Erythroblast (primary cell): ENCODE results near the gene CLIC4.

Source experiments
- DNase-seq, 2 experiments: peaks; one replicate each; lab custom pipeline; 2025; lab: John Stamatoyannopoulos, UW
- GATA1 ChIP-seq: IDR thresholded peaks from 2 replicates; pipeline ENCODE4 v1.6.1; 2011; ENCODE audit warnings: low read depth, mild to moderate bottlenecking, control low read depth, low read length, moderate library complexity
- POLR2A ChIP-seq: IDR thresholded peaks from 2 replicates; pipeline ENCODE4 v1.6.1; 2011; ENCODE audit warnings: mild to moderate bottlenecking, low read length

Gene CLIC4

DNA sequence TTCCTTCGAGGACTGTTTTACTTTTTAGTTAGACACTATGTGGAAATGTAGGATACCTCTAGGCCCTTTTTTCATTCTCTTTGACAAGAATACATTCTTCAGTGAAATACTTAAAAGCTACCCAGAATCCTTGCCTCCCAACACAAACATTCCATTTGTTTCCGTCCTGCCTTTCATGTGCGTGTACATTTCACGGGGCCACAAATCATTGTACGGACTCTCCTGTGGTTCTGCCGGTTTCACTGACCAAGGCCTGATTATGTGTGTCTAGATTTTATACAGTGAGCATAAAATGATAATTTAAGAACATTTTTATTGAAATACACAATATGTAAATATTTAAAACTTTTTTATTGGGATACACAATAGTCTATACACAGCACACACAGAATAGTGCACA lies 108.4 kb downstream of the CLIC4 start:
- DNase-seq, result no peak
- TF ChIP-seq GATA1 (no peak), POLR2A (no peak)

DNA sequence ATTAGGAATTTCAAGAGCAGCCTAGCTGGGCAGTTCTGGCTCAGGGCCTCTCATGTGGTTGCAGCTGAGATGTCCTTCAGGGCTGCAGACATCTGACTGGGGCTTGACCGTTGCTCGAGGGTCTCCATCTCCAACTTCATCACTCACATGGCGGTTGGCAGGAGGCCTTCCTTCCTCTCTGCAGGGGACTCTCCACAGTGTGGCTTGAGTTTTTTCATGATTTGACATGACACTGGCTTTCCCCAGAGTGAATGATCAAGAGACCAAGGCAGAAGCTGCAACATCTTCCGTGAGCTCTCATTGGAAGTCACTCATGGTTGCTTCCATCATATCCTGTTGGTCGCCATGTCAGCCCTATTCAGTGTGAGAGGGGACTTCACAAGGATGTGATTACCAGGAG lies 110.2 kb downstream of the CLIC4 start:
- TF ChIP-seq GATA1, result no peak
- TF ChIP-seq POLR2A, result no peak
- DNase-seq, result no peak

DNA sequence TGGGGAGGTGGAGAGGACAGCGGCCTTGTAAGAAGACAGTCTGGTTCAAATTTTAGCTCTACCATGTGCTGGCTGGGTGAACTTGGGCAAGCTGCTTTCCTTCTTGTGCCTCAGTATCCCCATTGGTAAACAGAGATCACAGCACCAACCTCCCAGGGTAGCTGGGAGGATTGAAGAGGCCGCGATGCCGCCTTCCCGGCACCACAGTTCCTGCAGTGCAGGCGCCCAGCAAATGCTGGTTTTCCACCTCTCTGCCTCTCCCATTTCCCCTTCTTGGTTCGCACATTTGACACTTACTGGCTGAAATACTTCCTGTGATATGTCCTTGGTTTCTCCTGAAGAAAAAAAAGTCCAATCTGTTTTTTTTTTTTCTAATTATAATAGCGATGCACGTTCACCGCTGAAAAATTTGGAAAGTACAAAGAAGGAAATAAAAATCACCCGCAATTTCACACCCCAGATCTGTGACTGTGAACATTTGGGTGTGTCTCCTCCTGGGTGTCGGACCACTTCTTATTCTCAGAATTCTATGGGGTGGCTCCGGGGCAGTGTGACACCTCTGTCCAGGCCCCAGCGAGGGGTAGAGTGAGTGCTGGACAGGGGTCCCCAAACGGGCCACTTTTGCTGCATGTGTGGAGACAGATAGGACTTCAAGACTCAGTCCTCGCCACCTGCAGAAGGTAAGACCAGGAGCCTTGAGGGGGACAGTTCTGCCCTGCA lies 111.7 kb downstream of the CLIC4 start:
- TF ChIP-seq POLR2A (no peak), GATA1 (no peak)

DNA sequence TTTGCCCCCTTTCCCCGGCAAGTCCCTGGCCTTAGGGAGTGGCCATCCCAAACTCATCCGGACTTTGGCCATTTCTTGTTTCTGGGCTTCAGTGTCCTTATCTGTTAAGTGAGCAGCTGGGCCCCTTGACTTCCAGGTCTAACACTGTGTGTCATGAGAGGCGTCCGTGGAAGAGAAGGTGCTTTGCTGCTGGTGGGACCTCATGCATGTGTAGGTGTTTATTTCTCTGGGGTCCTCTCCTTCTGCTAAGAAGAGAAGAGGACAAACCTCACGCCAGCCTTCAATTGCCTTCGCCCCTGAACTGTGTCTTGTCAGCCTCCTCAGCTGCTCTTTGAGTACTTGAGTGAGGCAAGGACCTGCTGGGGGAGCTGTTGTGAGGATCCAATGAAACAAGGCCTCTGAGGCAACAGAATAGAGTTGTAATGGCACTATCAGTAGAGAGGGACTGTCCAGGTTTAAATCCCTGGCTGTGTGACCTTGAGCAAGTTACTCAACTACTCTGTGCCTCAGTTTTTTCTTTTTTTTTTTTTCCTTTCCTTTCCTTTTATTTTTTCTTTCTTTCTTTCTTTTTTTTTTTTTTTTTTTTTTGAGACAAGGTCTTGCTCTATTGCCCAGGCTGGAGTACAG lies 112.4 kb downstream of the CLIC4 start:
- TF ChIP-seq GATA1 (no peak), POLR2A (no peak)
- DNase-seq, result peak in 1 of 2 experiments; percentile 13

More for the DNA sequence above, 111.7 kb downstream of the CLIC4 start:
- no peak for DNase-seq

DNA sequence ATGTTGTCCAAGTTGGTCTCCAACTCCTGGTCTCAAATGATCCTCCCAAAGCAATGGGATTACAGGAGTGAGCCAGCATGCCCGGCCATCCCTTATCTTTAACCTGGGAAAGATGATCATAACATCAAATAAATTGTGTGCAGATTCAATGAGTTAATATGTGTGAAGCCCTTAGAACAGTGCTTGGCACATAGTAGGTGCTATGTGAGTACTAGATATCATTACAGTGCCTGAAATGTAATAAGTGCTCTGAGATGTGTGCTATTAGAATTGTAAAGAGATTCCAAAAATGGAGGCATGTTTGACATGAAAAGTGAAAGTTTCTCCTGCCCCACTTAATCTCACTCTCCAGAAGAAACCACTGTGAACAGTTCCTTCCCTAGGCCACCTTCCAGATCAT lies 113.0 kb downstream of the CLIC4 start:
- DNase-seq, result no peak
- TF ChIP-seq POLR2A (no peak), GATA1 (no peak)

DNA sequence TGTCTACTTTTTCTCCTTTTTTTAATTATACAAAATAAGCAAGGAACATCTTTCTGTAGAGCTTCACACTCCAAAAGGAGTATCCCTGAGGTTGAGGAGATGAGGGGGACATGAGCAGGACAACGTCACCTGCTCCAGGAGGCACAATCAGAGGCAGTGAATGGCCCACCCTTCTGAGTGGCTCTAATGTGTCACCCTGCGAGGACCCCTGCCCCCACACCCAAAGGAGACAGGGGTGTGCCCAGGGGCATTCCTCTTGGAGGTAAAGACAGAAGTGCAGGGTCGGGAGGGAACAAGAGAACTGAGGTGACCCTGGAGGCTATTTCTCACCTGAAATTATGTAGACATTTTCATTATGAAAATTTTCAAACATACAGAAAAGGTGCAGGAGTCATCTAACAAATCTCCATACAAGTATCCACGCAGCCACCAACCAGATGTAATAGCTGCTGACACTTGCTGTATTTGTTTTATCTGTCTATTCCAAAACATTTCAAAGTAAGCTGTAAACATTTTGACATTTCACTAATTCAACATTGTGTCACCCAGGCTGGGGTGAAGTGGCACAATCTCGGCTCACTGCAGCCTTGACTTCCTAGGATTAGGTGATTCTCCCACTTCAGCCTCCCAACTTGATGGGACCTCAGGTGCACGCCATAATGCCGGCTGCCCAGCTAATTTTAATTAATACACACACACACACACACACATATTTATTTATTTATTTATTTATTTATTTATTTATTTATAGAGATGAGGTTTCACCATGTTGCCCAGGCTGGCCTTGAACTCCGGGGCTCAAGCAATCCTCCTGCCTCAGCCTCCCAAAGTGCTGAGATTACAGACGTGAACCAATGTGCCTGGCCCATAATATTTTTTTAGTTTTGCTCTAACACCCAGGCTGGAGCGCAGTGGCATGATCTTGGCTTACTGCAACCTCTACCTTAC lies 114.1 kb downstream of the CLIC4 start:
- no peak for DNase-seq
- no peak for TF ChIP-seq POLR2A
- TF ChIP-seq GATA1, result no peak

DNA sequence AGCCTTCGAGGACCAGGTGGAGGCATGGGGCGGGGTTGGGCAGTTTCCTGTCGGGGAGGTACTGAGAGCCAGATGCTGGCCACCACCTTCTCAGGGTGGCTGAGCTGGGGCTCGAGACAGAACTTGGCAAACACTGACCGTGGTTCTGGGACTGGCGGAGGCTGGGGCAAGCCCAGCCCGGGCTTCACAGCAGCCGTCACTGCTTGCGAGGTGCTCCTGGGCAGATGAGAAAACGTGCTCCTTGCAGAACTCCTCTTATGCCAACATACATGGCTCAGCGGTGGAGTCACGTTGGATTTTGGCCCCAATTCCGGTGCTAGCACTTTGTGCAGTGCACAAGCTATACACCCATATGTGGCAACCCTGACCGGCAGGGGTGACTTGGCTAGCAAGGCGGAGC lies 115.6 kb downstream of the CLIC4 start:
- TF ChIP-seq GATA1 (no peak), POLR2A (no peak)
- DNase-seq, result no peak

DNA sequence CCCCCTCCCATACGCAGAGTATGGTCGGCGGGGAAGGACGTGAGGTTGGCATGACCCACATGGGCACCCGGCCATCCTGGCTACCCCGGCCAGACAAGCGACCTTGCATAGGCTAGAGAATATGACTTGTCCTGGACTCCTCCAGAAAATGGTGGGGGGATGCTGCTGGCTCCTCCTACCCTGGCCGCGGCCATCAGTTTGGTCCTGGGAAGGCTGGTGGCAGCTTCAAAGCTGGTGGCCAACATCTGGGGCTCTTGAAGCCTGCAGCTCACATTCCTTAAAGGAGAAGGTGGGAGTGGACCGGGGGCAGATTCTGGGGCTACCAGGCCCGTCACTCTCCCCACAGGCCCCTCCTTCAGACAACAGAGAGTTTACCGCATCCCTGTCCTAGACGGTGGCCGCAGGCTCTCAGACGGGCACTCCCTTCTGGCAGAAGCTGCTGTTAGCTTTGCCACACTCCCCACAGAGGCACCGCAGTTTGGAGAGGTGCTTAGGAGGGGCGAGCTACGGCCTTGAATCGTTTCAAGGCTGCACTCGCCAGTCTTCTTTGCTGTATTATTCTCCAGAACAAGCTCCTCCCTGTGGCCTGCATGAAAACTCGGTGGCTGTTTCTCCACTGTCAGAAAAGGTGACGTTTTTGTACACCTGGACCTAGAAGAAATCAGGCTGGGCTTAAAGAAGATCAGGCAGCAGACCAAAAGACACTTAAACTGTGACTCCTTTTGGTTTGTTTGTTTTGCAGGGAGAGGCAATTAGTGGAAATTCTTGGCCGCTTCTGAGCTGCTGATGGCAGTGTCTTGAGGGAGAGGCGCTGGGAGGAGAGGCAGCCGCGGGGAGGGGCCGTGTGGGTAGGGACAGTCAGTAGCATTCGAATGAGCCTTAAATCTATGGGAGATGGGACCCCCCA lies 116.8 kb downstream of the CLIC4 start:
- TF ChIP-seq POLR2A, result no peak
- TF ChIP-seq GATA1, result no peak
- no peak for DNase-seq

DNA sequence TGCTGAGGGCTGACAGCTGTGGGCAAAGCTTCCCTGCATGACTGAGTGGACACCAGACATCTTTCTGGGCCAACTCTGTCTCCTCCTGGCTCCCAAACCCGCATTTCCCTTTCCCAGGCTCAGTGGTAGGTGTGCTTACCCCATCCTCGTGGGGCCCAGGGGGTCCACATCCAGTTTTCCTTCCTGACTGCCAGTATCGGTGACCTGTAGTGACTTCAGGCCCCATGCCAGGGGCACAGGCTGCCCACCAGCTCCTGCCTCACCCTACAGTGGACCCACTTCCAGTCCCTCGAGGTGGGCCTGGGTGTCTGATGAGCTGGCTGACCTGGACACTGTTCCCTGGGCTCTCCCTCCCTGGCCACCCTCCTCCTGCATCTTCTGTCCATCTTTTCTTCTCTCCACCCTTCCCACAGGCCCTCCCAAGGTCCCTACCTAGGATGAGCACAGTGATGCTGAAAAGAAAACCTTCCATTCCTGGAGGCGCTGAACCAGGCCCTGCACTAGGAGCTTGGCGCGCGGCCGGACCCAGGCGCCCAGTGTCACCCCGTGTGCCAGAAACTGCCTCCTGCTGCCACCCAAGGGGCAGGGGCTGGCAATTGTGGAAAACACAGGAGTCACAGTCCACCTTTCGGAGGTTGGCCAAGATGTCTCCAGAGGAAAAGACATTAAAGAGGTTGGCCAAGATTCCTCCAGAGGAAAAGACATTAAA lies 117.7 kb downstream of the CLIC4 start:
- no peak for DNase-seq
- TF ChIP-seq GATA1, result no peak
- no peak for TF ChIP-seq POLR2A

DNA sequence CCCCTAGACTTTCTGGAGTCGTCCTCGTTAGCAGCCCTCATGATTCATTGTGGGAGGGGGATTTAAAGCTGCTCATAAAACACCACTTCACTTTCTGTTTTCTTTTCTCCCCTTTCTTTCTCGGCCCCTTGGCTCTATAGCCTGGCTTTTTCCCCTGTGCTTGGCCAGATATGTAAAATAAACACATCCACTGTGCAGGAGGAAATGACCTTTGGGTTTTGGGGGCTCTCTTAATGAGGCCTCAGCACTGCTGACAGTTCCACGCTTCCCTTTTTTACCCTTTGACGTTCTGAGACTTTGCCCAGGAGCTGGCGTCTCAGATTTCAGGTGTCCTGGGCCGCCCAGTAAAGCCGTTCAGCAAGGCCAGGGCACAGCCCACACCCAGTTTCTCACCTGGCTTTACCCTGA lies 119.1 kb downstream of the CLIC4 start:
- DNase-seq, result no peak
- no peak for TF ChIP-seq GATA1
- TF ChIP-seq POLR2A, result no peak

DNA sequence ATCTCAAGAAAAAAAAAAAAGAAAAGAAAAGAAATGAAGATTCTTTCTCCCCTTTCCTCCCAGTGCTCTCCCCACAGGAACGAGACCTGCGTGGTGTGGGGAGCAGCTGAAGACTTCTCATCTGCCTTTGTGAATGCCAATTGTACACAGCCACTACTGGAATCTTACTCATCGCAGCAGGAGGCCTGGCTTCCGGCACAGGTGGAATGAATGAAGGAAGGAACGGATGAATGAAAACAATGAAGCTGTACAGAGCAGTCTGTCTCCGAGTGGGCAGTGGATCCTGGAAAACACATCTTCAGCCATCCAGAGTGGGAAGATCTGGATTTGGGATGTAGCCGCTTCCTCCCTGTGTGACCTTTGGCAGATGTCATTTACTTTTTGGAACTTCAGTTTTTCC lies 119.9 kb downstream of the CLIC4 start:
- DNase-seq, result no peak
- no peak for TF ChIP-seq POLR2A
- TF ChIP-seq GATA1, result no peak

DNA sequence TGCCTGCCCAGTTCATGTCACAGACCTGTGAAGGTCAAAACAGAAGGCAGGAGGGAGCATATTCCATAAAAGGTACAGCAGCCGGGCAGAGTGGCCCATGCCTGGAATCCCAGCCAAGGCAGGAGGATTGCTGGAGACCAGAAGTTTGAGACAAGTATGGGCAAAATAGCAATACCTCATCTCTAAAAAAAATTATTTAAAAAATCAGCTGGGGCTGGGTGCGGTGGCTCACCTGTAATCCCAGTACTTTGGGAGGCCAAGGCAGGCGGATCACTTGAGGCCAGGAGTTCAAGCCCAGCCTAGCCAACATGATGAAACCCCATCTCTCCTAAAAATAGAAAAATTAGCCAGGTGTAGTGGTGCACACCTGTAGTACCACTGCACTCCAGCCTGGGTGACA lies 120.3 kb downstream of the CLIC4 start:
- TF ChIP-seq GATA1, result no peak
- TF ChIP-seq POLR2A, result no peak
- no peak for DNase-seq

DNA sequence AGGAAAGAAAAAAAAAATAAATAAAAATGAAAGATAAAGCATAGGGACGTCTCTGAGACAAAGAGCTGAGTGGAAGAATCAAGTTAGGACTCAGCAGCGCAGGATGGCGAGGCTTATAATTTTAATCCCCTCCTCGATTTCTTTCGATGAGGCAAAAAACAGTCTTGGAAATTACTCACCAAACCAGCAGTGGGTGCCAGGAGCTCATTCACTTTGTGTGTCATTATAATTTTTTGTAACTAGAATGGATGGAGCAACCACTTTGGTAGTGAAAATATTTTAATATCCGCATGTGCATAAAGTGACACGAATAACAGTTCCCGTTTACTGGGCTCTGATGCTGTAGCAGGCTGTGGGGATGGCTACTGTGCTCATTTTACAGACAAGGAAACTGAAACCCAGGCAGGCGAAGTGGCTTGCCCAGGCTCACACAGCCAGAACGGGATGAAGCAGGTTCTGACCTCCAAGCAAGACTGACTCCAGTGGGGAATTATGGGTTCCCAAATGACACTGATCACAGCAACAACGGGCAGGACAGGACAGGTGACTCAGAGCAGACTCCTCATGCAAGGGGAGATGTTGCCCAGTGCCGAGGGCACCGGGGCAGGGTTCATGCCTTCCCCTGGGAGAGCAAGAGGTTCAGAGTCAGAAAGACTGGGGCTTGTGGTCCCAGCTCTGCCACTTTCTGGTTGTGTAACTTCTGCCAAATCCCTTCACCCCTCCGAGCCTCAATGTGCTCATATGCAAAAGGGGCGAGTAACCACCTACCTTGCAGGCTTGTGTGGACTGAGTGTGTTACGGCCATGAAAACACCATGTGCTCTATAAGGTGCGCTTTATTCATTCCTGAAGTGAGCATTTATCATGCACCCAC lies 121.2 kb downstream of the CLIC4 start:
- no peak for TF ChIP-seq GATA1
- TF ChIP-seq POLR2A, result no peak
- DNase-seq, result no peak
